Body of pancreas (tissue), 4 donors: ENCODE results near the gene CRAMP1. TPM values are rescaled to one million over a fixed set of nuclear protein-coding genes. Genes with fewer than 3 reads are reported as not detected.

Experiments used
- ATAC-seq: fragments of 150-250 bp; one replicate; pipeline ENCODE4 v1.9.1; 2016
- DNase-seq, 4 donors: peaks; one replicate each; pipeline ENCODE4 v3.0.0-alpha.2; 2019
- H3K27ac ChIP-seq, 4 donors: fragments of 200-600 bp; sonication (generic); 1 replicate in 3 of 4; 2 replicates in 1 of 4; pipeline versions ENCODE4 v1.5.1 to v1.6.1; 2016 to 2019; ENCODE audit warnings: mild to moderate bottlenecking in 1 of 4, mixed read lengths in 1 of 4, moderate library complexity in 1 of 4
- H3K27me3 ChIP-seq, 2 donors: fragments of 200-600 bp; sonication (generic); one replicate each; pipeline ENCODE4 v1.6.0; 2016; ENCODE audit warnings: mild to moderate bottlenecking in 1 of 2
- H3K36me3 ChIP-seq, 2 donors: fragments of 200-600 bp; sonication (generic); replicated peaks in 1 of 2; 2 replicates each; pipeline ENCODE4 v1.5.1; 2016; ENCODE audit warnings: low read depth in 2 of 2; ENCODE audit not compliant: insufficient read depth in 1 of 2
- H3K4me1 ChIP-seq: fragments of 200-600 bp; sonication (generic); one replicate; pipeline ENCODE4 v1.6.0; 2016
- H3K4me3 ChIP-seq, 2 donors: fragments of 200-600 bp; sonication (generic); 1 replicate in 1 of 2; 2 replicates in 1 of 2; pipeline ENCODE4 v1.5.1; 2016 to 2019
- H3K9me3 ChIP-seq, 3 donors: fragments of 200-600 bp; sonication (generic); 1 replicate in 2 of 3; 2 replicates in 1 of 3; pipeline ENCODE4 v1.5.1; 2016
- CTCF ChIP-seq, 7 experiments: fragments of 450-650 bp in 4 of 7; fragments of 200-600 bp in 3 of 7; sonication (generic) in 3 of 7; IDR thresholded peaks; one replicate each; pipeline ENCODE4 v1.5.1; 2016 to 2019; ENCODE audit warnings: antibody characterized with exemption in 7 of 7
- POLR2A ChIP-seq, 3 donors: fragments of 450-650 bp; IDR thresholded peaks; one replicate each; pipeline ENCODE4 v1.6.1; 2016; ENCODE audit warnings: antibody characterized with exemption in 3 of 3, mild to moderate bottlenecking in 2 of 3
- WGBS, 2 donors: methylation state at CpG; one replicate each; pipeline ENCODE4 v1.1.5; 2017; 5-methylcytosine and 5-hydroxymethylcytosine counted together
- intact Hi-C: fragments of 100-400 bp; cut with DNase I; formaldehyde crosslinking; loops from one replicate; pipeline ENCODE4 v1.15.1; 2023
- total RNA-seq, 2 donors: library from RNA; depleted of rRNA; stranded (reverse); fragments of >200 nt; gene quantifications; one replicate each; pipeline ENCODE4 v1.1.0, GENCODE V29; 2016

Gene CRAMP1
- total RNA-seq, 2 donors from 2014 or later = 8.6 to 17.8 TPM

- H3K4me3 ChIP-seq = no peak overlapping the region
- H3K27ac ChIP-seq = no peak overlapping the region
- no peaks in the 10 kb centered on the region for H3K27me3 ChIP-seq
- 89 to 92% methylated on average over 7 to 30 of the region's 52 CpGs for WGBS, 2 donors
- no peak for TF ChIP-seq CTCF (IDR thresholded peaks at IDR 0.05)
- no peaks in the 10 kb centered on the region for H3K9me3 ChIP-seq
- DNase-seq (no peak), ATAC-seq (no peak)
- peaks cover 0 to 25% of the 10 kb centered on the region in 2 donors for H3K36me3 ChIP-seq
- intact Hi-C loops = no loop called here
- no peaks in the 10 kb centered on the region for H3K4me1 ChIP-seq
These were observed 44.0 kb downstream of the CRAMP1 start for GRCh38 chr16:1655909-1656807.

DNA sequence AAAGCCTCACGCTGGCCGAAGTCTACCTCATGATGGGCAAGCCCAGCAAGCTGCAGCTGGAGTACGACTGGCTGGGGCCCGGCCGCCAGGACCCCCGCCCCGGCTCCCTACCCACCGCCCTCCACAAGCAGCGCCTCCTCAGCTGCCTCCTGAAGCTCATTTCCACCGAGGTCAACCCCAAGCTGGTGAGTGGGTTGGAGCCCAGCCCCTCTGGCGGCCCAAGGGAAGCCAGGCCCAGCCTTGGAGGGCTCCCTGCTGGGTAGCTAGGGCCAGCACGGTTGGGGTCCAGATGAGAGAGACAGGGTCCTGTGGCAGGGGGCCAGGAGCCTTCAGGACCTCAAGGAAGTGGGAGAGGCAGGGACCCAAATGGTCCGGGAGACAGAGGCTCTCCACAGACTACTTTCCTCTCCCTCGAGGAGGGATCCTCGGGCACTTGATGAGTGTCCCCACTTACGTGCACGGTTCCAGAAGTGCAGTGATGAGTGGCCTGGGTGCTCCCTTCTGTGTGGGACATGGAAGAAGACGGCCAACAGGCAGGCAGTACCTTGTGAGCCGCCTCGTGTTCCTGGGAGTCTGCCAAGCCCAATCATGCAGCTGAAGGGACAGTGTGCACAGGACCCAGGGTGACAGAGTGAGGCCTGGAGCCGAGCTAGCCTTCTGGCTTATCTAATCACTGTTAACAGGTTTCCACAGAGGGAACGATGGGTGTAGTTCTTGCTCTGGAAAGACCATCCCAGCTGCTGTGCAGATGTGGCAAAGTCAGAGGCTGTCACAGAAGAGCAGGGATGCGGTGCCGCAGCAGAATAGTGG, 44.9 kb downstream of the CRAMP1 start:
- ATAC-seq = no peak

GRCh38 chr16:1657841-1658240, 45.7 kb downstream of the CRAMP1 start:
- Histone ChIP-seq H3K4me1 (no peaks in the 10 kb centered on the region), H3K36me3 (peaks cover 0 to 29% of the 10 kb centered on the region in 2 donors), H3K4me3 (no peak overlapping the region), H3K27me3 (no peaks in the 10 kb centered on the region), H3K27ac (no peak overlapping the region), H3K9me3 (no peaks in the 10 kb centered on the region)
- intact Hi-C loops = no loop called here
- TF ChIP-seq CTCF (IDR thresholded peaks at IDR 0.05) (no peak), POLR2A (IDR thresholded peaks at IDR 0.05) (no peak)
- ATAC-seq (no peak), DNase-seq (no peak)
- 94 to 96% methylated on average over 13 of the region's 13 CpGs for WGBS, 2 donors

More for the DNA sequence above, 44.9 kb downstream of the CRAMP1 start:
- Histone ChIP-seq H3K27ac (no peak overlapping the region), H3K4me1 (no peaks in the 10 kb centered on the region), H3K27me3 (no peaks in the 10 kb centered on the region), H3K9me3 (no peaks in the 10 kb centered on the region), H3K36me3 (peaks cover 0 to 24% of the 10 kb centered on the region in 2 donors), H3K4me3 (no peak overlapping the region)
- 80 to 82% methylated on average over 13 to 17 of the region's 24 CpGs for WGBS, 2 donors
- no peak for DNase-seq
- TF ChIP-seq CTCF (IDR thresholded peaks at IDR 0.05) (no peak), POLR2A (IDR thresholded peaks at IDR 0.05) (no peak)
- intact Hi-C loops = no loop called here

- Histone ChIP-seq H3K27ac (no peak overlapping the region), H3K27me3 (no peaks in the 10 kb centered on the region), H3K4me1 (no peaks in the 10 kb centered on the region), H3K4me3 (no peak overlapping the region), H3K9me3 (no peaks in the 10 kb centered on the region), H3K36me3 (peaks cover 0 to 27% of the 10 kb centered on the region in 2 donors)
- WGBS, 2 donors = 84 to 94% methylated on average over 5 of the region's 5 CpGs
- ATAC-seq (no peak), DNase-seq (no peak)
- no peak for TF ChIP-seq CTCF (IDR thresholded peaks at IDR 0.05)
- no peak for TF ChIP-seq POLR2A (IDR thresholded peaks at IDR 0.05)
- intact Hi-C loops = no loop called here
These were observed 46.9 kb downstream of the CRAMP1 start for GRCh38 chr16:1659031-1659430.
